Natural killer cell (primary cell): ENCODE results near the gene PIRT. TPM values are rescaled to one million over a fixed set of nuclear protein-coding genes. Genes with fewer than 3 reads are reported as not detected.

Source experiments
- ATAC-seq, 3 donors: fragments of 150-1000 bp in 2 of 3; fragments of 200-7000 bp in 1 of 3; cut with Tn5 transposase; 1 replicate in 1 of 3; 2 replicates in 2 of 3; pipeline ENCODE4 v1.10.0; 2021; ENCODE audit warnings: mild to moderate bottlenecking in 2 of 3, moderate library complexity in 2 of 3
- DNase-seq, 2 donors: peaks; one replicate each; pipeline versions ENCODE4 v3.0.0 to v3.0.0-alpha.2; 2013 to 2021; ENCODE audit warnings: mixed read lengths in 1 of 2
- H3K27ac ChIP-seq: one replicate; pipeline ENCODE4 v1.5.1; 2013; ENCODE audit warnings: mild to moderate bottlenecking, low read length
- H3K27me3 ChIP-seq: one replicate; pipeline ENCODE4 v1.6.1; 2013; ENCODE audit warnings: low read length; ENCODE audit not compliant: control insufficient read depth, insufficient read depth
- H3K36me3 ChIP-seq: one replicate; pipeline ENCODE4 v1.6.1; 2013; ENCODE audit warnings: low read length; ENCODE audit not compliant: control insufficient read depth, insufficient read depth
- H3K4me1 ChIP-seq: one replicate; pipeline ENCODE4 v1.6.1; 2013; ENCODE audit warnings: low read length; ENCODE audit not compliant: control insufficient read depth, insufficient read depth
- H3K4me3 ChIP-seq: one replicate; pipeline ENCODE4 v1.5.1; 2013; ENCODE audit warnings: low read length
- H3K9me3 ChIP-seq: one replicate; pipeline ENCODE4 v1.6.1; 2013; ENCODE audit warnings: low read length; ENCODE audit not compliant: control insufficient read depth, insufficient read depth
- H3K27ac Mint-ChIP-seq, 2 donors: one replicate each; pipeline ENCODE4 v1.8.0; 2022; ENCODE audit warnings: mild to moderate bottlenecking in 2 of 2, mixed read lengths in 2 of 2, moderate library complexity in 1 of 2
- H3K27me3 Mint-ChIP-seq, 2 donors: one replicate each; pipeline ENCODE4 v1.8.0; 2022; ENCODE audit warnings: low read depth in 2 of 2, mixed read lengths in 2 of 2
- H3K36me3 Mint-ChIP-seq: one replicate; pipeline ENCODE4 v1.8.0; 2022; ENCODE audit warnings: mixed read lengths
- H3K4me1 Mint-ChIP-seq, 2 donors: one replicate each; pipeline ENCODE4 v1.8.0; 2022; ENCODE audit warnings: mixed read lengths in 2 of 2
- H3K4me3 Mint-ChIP-seq: one replicate; pipeline ENCODE4 v1.8.0; 2022; ENCODE audit warnings: mild to moderate bottlenecking, moderate library complexity, mixed read lengths
- H3K9me3 Mint-ChIP-seq, 2 donors: one replicate each; pipeline ENCODE4 v1.8.0; 2022; ENCODE audit warnings: mixed read lengths in 2 of 2
- CTCF ChIP-seq: fragments of 200-600 bp; IDR thresholded peaks from one replicate; pipeline ENCODE4 v1.8.0; 2022; ENCODE audit warnings: antibody characterized with exemption
- WGBS: methylation state at CpG from one replicate; pipeline ENCODE4 v1.1.7; 2013; ENCODE audit warnings: missing lambda C conversion rate; ENCODE audit not compliant: insufficient coverage; 5-methylcytosine and 5-hydroxymethylcytosine counted together
- intact Hi-C: fragments of 100-400 bp; cut with micrococcal nuclease; formaldehyde crosslinking; loops from one replicate; pipeline ENCODE4 v1.14.2; 2022
- total RNA-seq, 4 donors: library from RNA; stranded (reverse); fragments of 120-200 nt in 1 of 4; gene quantifications; one replicate each; pipeline versions ENCODE4 v1.2.3 to v1.2.4, GENCODE V29; 2013 to 2022

The PIRT gene
- total RNA-seq, 3 donors from 2014 or later (not counting 1 experiment from before 2014, with no cell fraction given) = not detected

- Mint-ChIP-seq H3K27ac (no peak overlapping the region), H3K4me3 (no peak overlapping the region), H3K27me3 (peaks cover 6 to 23% of the 10 kb centered on the region in 2 donors), H3K36me3 (no peaks in the 10 kb centered on the region), H3K4me1 (no peaks in the 10 kb centered on the region), H3K9me3 (no peaks in the 10 kb centered on the region)
- peak; percentile 30 for TF ChIP-seq CTCF
- H3K9me3 ChIP-seq = no peaks in the 10 kb centered on the region
- WGBS = 8% methylated on average over 7 of the region's 7 CpGs
- H3K36me3 ChIP-seq = no peaks in the 10 kb centered on the region
- ATAC-seq (peak in 1 of 3 donors; percentile 53), DNase-seq (peak in 1 of 2 donors; percentile 23)
- intact Hi-C loops = no loop called here
- no peaks in the 10 kb centered on the region for H3K4me1 ChIP-seq
- H3K4me3 ChIP-seq = no peak overlapping the region
- no peak overlapping the region for H3K27ac ChIP-seq
- peaks cover 3% of the 10 kb centered on the region for H3K27me3 ChIP-seq
These were observed 38.2 kb upstream of the PIRT start for GRCh38 chr17:10875984-10876555.

GRCh38 chr17:10875430-10875851, 37.6 kb upstream of the PIRT start:
- H3K9me3 ChIP-seq = no peaks in the 10 kb centered on the region
- Mint-ChIP-seq H3K4me3 (no peak overlapping the region), H3K27ac (no peak overlapping the region), H3K36me3 (no peaks in the 10 kb centered on the region), H3K4me1 (no peaks in the 10 kb centered on the region), H3K27me3 (peaks cover 6 to 23% of the 10 kb centered on the region in 2 donors), H3K9me3 (no peaks in the 10 kb centered on the region)
- ATAC-seq (no peak), DNase-seq (peak in 1 of 2 donors; percentile 17)
- peaks cover 3% of the 10 kb centered on the region for H3K27me3 ChIP-seq
- H3K36me3 ChIP-seq = no peaks in the 10 kb centered on the region
- H3K27ac ChIP-seq = no peak overlapping the region
- intact Hi-C loops = no loop called here
- no peak for TF ChIP-seq CTCF
- H3K4me3 ChIP-seq = no peak overlapping the region
- WGBS = 3% methylated on average over 8 of the region's 9 CpGs
- no peaks in the 10 kb centered on the region for H3K4me1 ChIP-seq

- WGBS = 48% methylated on average over 5 of the region's 5 CpGs
- H3K27ac ChIP-seq = no peak overlapping the region
- Mint-ChIP-seq H3K27ac (no peak overlapping the region), H3K4me1 (no peaks in the 10 kb centered on the region), H3K27me3 (peaks cover 3 to 10% of the 10 kb centered on the region in 2 donors), H3K4me3 (no peak overlapping the region), H3K9me3 (no peaks in the 10 kb centered on the region), H3K36me3 (no peaks in the 10 kb centered on the region)
- H3K4me3 ChIP-seq = no peak overlapping the region
- DNase-seq (no peak), ATAC-seq (no peak)
- H3K9me3 ChIP-seq = no peaks in the 10 kb centered on the region
- no peaks in the 10 kb centered on the region for H3K36me3 ChIP-seq
- intact Hi-C loops = no loop called here
- no peaks in the 10 kb centered on the region for H3K4me1 ChIP-seq
- no peak for TF ChIP-seq CTCF
- H3K27me3 ChIP-seq = no peaks in the 10 kb centered on the region
These were observed 34.0 kb upstream of the PIRT start for GRCh38 chr17:10871914-10872313.
